ENCODE measurements around the gene MAN1C1.

The MAN1C1 gene

DNA sequence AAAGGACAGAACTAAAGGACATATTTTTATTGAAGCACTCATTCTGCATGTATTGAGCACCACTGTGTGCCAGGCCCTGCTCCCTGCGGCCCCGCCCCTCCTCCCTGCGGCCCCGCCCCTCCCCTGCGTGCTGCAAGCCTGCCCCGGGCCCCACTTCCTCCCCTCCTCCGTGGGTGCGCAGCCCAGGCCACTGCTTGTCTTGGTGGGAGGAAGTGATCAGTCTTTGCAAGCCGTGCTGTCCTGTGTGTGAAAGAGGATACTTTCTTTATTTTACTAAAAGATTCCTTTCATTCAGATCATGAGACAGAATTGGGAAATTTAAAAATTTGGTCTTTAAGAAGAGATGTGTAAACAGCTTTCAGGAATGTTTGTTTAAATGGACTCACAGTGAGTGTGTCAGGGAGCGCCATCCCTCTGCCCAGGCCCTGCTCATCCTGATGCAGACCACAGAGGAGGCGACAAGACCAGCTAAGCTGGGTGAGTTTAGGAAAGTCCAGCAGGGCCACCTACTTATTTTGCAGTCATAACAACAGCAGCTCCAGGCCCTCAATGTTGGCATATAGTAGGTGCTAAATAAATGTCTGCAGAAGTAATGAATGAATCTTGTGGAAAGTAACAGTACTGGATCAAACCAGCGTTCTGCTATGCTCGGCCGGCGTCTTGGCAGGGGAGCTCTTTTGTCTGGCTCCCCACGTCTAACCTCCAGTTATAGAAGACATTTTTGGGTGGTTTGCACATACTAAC, 95.1 kb downstream of the MAN1C1 start:
- H3K36me3 ChIP-seq (ENCODE audit: insufficient read depth, low read length) = no peaks in the 10 kb centered on the region
- peak overlapping the region; percentile 61 for H3K27ac ChIP-seq (ENCODE audit: low read depth, low read length)
- no peaks in the 10 kb centered on the region for H3K79me2 ChIP-seq (ENCODE audit: control insufficient read depth, insufficient read depth, low read length, unreplicated experiment)
- H3K27me3 ChIP-seq (ENCODE audit: insufficient read depth, low read length) = no peaks in the 10 kb centered on the region
- peaks cover 36% of the 10 kb centered on the region for H3K4me1 ChIP-seq (ENCODE audit: control insufficient read depth, insufficient read depth, low read length, unreplicated experiment)
- H2AFZ ChIP-seq (ENCODE audit: low read length, unreplicated experiment) = peak overlapping the region; percentile 40
- no peak overlapping the region for H3K4me3 ChIP-seq (ENCODE audit: low read depth, low read length)

DNA sequence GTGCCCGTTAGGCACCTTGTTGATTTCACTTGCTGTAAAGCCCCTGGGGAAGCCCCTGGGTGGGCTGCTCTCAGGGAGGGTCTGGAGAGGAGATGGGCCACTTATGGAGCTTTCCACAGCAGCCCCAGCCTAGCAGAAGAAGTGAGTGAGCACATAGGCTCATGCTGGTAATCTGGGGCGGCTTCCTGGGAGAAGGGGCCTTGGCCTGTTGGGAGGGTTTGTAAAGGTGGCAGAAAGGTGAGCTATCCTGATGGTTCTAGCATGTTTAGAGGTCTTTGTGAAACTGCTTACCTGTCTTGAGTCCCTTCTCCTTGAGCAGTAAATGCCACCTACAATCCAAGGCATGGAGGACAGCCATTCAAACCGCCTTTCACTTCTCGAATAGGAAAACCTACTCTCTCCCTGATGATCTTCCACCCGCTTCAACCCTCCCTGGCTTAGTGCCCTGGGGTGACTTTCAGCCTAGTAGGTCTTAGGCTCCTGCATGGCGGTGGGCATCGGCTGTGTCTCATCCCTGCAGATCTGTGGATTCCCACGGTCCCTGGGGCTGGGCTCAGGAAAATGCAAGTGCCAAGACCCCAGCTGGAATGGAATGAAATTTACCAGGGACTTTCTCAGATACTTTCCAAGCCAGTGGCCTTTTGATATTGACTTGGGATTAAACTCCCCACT, 95.8 kb downstream of the MAN1C1 start:
- no peaks in the 10 kb centered on the region for H3K79me2 ChIP-seq (ENCODE audit: control insufficient read depth, insufficient read depth, low read length, unreplicated experiment)
- H3K27ac ChIP-seq (ENCODE audit: low read depth, low read length) = peak overlapping the region; percentile 61; the same call in 1 of the 2 replicates
- H3K27me3 ChIP-seq (ENCODE audit: insufficient read depth, low read length) = no peaks in the 10 kb centered on the region

DNA sequence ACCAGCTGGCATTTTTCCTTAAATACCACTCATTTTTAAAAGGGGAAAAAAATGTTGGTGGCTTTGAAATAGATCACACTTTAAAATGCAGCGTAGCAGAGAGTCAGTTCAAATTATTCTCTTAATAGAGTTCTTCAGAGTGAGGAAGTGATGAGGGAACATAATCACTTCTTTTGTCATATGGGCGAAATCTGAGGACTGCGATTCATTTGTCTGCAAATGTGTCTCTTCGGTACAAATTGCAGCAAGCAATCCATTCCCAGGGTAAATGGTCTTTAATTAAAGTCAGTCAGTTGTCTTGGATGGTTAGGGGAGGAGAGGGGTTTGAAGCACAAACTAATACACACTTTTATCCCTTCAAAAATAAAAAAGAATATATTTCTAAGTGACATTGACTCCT, 97.4 kb downstream of the MAN1C1 start:
- H3K36me3 ChIP-seq (ENCODE audit: insufficient read depth, low read length) = no peaks in the 10 kb centered on the region
- H3K4me1 ChIP-seq (ENCODE audit: control insufficient read depth, insufficient read depth, low read length, unreplicated experiment) = peaks cover 14% of the 10 kb centered on the region
- no peak overlapping the region for H3K4me3 ChIP-seq (ENCODE audit: low read depth, low read length)
- H3K27me3 ChIP-seq (ENCODE audit: insufficient read depth, low read length) = no peaks in the 10 kb centered on the region
- no peaks in the 10 kb centered on the region for H3K79me2 ChIP-seq (ENCODE audit: control insufficient read depth, insufficient read depth, low read length, unreplicated experiment)
- no peak overlapping the region for H2AFZ ChIP-seq (ENCODE audit: low read length, unreplicated experiment)
- no peak overlapping the region for H3K27ac ChIP-seq (ENCODE audit: low read depth, low read length)

More for the DNA sequence above, 95.8 kb downstream of the MAN1C1 start:
- Histone ChIP-seq H2AFZ (ENCODE audit: low read length, unreplicated experiment) (no peak overlapping the region), H3K36me3 (ENCODE audit: insufficient read depth, low read length) (no peaks in the 10 kb centered on the region), H3K4me1 (ENCODE audit: control insufficient read depth, insufficient read depth, low read length, unreplicated experiment) (peaks cover 29% of the 10 kb centered on the region), H3K4me3 (ENCODE audit: low read depth, low read length) (no peak overlapping the region)

DNA sequence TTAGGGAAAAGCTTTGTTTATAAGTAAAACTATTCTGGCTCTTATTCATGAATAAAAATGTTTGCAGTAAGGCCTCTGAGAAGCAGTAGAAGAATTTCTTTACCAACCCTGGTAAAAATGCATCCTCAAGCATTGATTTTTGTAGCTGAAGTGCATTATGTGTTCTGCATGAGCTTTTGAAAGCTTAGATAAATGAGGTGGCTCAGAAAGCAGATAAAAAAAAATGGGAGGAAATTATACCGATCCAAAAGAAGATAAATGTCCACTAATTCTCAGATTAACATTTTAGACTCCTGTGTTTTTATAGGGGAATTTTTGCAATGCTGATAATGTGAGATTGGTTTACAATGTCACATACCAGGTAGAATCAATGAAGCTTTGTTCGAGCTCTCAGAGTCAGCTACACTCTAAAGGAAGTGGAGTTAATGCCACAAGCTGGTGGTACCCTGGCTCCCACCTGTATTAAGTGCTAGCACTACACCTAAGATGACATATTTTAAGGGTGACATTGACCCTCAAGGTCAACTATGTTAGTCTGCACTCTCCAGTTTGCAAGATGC, 97.9 kb downstream of the MAN1C1 start:
- Histone ChIP-seq H3K36me3 (ENCODE audit: insufficient read depth, low read length) (no peaks in the 10 kb centered on the region), H3K79me2 (ENCODE audit: control insufficient read depth, insufficient read depth, low read length, unreplicated experiment) (no peaks in the 10 kb centered on the region), H3K27ac (ENCODE audit: low read depth, low read length) (no peak overlapping the region), H3K4me3 (ENCODE audit: low read depth, low read length) (no peak overlapping the region), H3K27me3 (ENCODE audit: insufficient read depth, low read length) (no peaks in the 10 kb centered on the region), H3K4me1 (ENCODE audit: control insufficient read depth, insufficient read depth, low read length, unreplicated experiment) (peaks cover 14% of the 10 kb centered on the region), H2AFZ (ENCODE audit: low read length, unreplicated experiment) (no peak overlapping the region)

DNA sequence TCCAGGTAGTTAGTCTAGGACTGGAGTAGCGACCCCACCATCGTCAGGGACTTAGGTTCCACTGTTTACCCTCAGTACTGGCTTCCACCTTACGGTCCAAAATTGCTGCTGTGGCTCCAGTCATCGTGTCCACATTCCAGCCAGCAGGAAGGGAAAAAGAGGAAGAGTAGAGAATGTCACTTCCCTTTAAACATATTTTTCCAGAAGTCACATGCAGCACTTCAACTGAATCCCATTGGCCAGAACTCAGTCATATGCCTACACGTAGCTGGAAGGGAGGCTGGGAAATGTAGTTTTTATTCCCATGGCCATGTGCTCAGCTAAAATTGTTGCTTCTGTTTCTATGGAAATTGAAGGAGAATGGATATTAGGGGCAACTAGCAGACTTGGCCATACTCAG, 99.3 kb downstream of the MAN1C1 start:
- H3K79me2 ChIP-seq (ENCODE audit: control insufficient read depth, insufficient read depth, low read length, unreplicated experiment) = no peaks in the 10 kb centered on the region
- no peaks in the 10 kb centered on the region for H3K27me3 ChIP-seq (ENCODE audit: insufficient read depth, low read length)
- H3K4me1 ChIP-seq (ENCODE audit: control insufficient read depth, insufficient read depth, low read length, unreplicated experiment) = peaks cover 12% of the 10 kb centered on the region
- no peak overlapping the region for H2AFZ ChIP-seq (ENCODE audit: low read length, unreplicated experiment)
- no peak overlapping the region for H3K27ac ChIP-seq (ENCODE audit: low read depth, low read length)
- no peaks in the 10 kb centered on the region for H3K36me3 ChIP-seq (ENCODE audit: insufficient read depth, low read length)
- H3K4me3 ChIP-seq (ENCODE audit: low read depth, low read length) = no peak overlapping the region

DNA sequence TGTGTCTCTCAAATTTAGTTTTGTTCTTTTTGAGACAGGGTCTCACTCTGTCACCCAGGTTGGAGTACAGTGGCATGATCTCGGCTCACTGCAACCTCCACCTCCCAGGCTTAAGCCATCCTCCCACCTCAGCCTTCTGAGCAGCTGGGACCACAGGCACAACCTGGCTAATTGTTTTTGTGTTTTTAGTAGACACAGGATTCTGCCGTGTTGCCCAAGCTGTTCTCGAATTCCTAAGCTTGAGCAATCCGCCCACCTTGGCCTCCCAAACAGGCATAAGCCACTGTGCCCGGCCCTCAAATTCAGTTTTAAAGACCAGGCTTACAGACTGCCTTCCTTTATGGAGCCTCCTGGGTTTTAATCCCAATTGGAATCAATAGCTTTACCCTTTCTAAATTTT, 99.7 kb downstream of the MAN1C1 start:
- H2AFZ ChIP-seq (ENCODE audit: low read length, unreplicated experiment) = no peak overlapping the region
- no peaks in the 10 kb centered on the region for H3K36me3 ChIP-seq (ENCODE audit: insufficient read depth, low read length)
- H3K79me2 ChIP-seq (ENCODE audit: control insufficient read depth, insufficient read depth, low read length, unreplicated experiment) = no peaks in the 10 kb centered on the region
- no peak overlapping the region for H3K4me3 ChIP-seq (ENCODE audit: low read depth, low read length)
- H3K27ac ChIP-seq (ENCODE audit: low read depth, low read length) = no peak overlapping the region
- H3K4me1 ChIP-seq (ENCODE audit: control insufficient read depth, insufficient read depth, low read length, unreplicated experiment) = peaks cover 8% of the 10 kb centered on the region
- no peaks in the 10 kb centered on the region for H3K27me3 ChIP-seq (ENCODE audit: insufficient read depth, low read length)

DNA sequence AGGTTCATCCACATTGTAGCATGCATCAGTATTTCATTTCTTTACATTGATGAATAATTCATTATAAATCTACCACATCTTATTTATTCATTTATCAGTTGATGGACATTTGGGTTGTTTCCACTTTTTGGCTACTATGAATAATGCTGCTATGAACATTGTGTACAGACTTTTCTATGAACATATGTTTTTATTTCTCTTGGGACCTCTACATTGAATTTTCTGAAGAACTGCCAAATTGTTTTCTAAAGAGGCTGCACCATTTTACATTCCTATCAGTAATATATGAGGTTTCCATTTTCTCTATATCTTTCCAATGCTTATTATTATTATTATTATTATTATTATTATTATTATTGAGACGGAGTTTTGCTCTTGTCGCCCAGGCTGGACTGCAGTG, 102.1 kb downstream of the MAN1C1 start:
- Histone ChIP-seq H2AFZ (ENCODE audit: low read length, unreplicated experiment) (no peak overlapping the region), H3K27me3 (ENCODE audit: insufficient read depth, low read length) (peaks cover 18% of the 10 kb centered on the region), H3K27ac (ENCODE audit: low read depth, low read length) (no peak overlapping the region), H3K4me1 (ENCODE audit: control insufficient read depth, insufficient read depth, low read length, unreplicated experiment) (no peaks in the 10 kb centered on the region), H3K79me2 (ENCODE audit: control insufficient read depth, insufficient read depth, low read length, unreplicated experiment) (no peaks in the 10 kb centered on the region), H3K36me3 (ENCODE audit: insufficient read depth, low read length) (no peaks in the 10 kb centered on the region), H3K4me3 (ENCODE audit: low read depth, low read length) (no peak overlapping the region)

DNA sequence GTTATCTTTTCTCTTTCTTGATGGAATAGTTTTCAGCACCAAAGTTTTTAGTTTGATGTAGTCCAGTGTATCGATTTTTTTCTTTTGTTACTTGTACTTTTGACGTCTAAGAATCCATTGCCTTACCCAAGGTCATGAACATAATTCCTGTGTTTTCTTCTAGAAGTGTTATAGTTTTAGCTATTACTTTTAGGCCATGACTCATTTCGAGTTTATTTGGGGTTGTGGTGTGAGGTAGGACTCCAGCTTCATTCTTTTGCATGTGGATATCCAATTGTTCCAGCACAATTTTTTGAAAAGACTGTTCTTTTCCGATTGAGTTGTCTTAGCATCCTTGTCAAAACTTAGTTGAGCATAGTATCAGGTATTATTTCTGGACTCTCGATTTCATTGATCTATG, 104.0 kb downstream of the MAN1C1 start:
- H3K4me1 ChIP-seq (ENCODE audit: control insufficient read depth, insufficient read depth, low read length, unreplicated experiment) = no peaks in the 10 kb centered on the region
- no peak overlapping the region for H3K4me3 ChIP-seq (ENCODE audit: low read depth, low read length)

DNA sequence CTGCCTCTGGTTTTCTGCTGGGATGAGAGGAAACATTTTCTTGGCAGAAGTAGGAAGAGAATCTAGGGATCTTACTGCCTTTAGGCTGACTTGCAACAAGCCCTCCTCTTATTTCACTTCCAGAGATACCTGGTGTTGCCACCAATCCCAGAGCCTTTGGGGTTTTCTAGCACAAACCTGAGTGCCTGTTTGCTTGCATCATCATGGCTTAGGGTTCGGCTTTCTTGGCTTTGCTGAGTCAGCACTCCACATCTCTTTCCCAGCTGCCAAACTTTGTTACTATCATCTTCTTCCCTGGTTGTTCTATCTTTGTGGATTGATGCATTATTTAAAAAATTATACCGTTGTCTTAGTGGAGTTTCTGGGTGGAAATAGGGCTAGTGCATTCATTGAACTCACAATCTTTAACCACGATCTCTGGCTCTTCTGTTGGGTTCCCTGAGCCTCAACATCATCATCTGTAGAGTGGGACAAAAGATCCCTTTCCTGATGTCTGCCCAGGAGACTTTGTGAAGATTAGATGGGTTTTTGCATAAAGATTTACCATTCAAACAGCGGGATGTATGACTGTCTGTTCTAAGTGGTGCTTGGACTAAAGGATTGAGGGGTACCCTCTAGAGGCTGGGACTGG, 106.8 kb downstream of the MAN1C1 start:
- peaks cover 23% of the 10 kb centered on the region for H3K27me3 ChIP-seq (ENCODE audit: insufficient read depth, low read length)
- no peaks in the 10 kb centered on the region for H3K79me2 ChIP-seq (ENCODE audit: control insufficient read depth, insufficient read depth, low read length, unreplicated experiment)
- H3K4me3 ChIP-seq (ENCODE audit: low read depth, low read length) = no peak overlapping the region
- H3K36me3 ChIP-seq (ENCODE audit: insufficient read depth, low read length) = no peaks in the 10 kb centered on the region
- no peak overlapping the region for H2AFZ ChIP-seq (ENCODE audit: low read length, unreplicated experiment)
- no peak overlapping the region for H3K27ac ChIP-seq (ENCODE audit: low read depth, low read length)
- peaks cover 8% of the 10 kb centered on the region for H3K4me1 ChIP-seq (ENCODE audit: control insufficient read depth, insufficient read depth, low read length, unreplicated experiment)

More for the DNA sequence above, 104.0 kb downstream of the MAN1C1 start:
- Histone ChIP-seq H3K36me3 (ENCODE audit: insufficient read depth, low read length) (no peaks in the 10 kb centered on the region), H2AFZ (ENCODE audit: low read length, unreplicated experiment) (no peak overlapping the region), H3K79me2 (ENCODE audit: control insufficient read depth, insufficient read depth, low read length, unreplicated experiment) (no peaks in the 10 kb centered on the region), H3K27ac (ENCODE audit: low read depth, low read length) (no peak overlapping the region), H3K27me3 (ENCODE audit: insufficient read depth, low read length) (peaks cover 23% of the 10 kb centered on the region)

DNA sequence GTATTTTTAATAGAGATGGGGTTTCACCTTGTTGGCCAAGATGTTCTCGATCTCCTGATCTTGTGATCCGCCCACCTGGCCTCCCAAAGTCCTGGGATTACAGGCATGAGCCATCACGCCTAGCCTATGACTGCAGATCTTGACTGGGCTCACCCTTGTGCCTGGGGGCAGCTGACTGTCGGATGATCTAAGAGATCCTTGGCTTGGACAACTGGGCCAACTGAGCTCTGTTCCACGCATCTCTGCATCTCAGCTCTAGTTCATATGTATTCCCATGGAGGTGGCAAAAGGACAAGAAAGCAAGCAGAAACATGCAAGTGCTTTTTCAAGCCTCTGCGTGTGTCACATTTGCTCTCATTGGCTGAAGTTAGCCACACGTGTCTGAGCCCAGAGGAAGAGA, 107.6 kb downstream of the MAN1C1 start:
- H3K4me3 ChIP-seq (ENCODE audit: low read depth, low read length) = no peak overlapping the region
- H3K79me2 ChIP-seq (ENCODE audit: control insufficient read depth, insufficient read depth, low read length, unreplicated experiment) = no peaks in the 10 kb centered on the region
- H3K27ac ChIP-seq (ENCODE audit: low read depth, low read length) = no peak overlapping the region
- no peaks in the 10 kb centered on the region for H3K36me3 ChIP-seq (ENCODE audit: insufficient read depth, low read length)
- H3K27me3 ChIP-seq (ENCODE audit: insufficient read depth, low read length) = peaks cover 23% of the 10 kb centered on the region
- peaks cover 8% of the 10 kb centered on the region for H3K4me1 ChIP-seq (ENCODE audit: control insufficient read depth, insufficient read depth, low read length, unreplicated experiment)
- no peak overlapping the region for H2AFZ ChIP-seq (ENCODE audit: low read length, unreplicated experiment)

Measured in ACC112 (cell line).